GM12891 (cell line): Measurements from ENCODE around the gene SIRT6.

ENCODE experiments used
- PAX5 ChIP-seq: IDR thresholded peaks from 2 replicates; pipeline ENCODE4 v1.6.1; 2011; ENCODE audit warnings: low read length, moderate library complexity, mild to moderate bottlenecking; ENCODE audit not compliant: insufficient read depth, severe bottlenecking
- POLR2A ChIP-seq: IDR thresholded peaks from 2 replicates; pipeline ENCODE4 v1.6.1; 2011; ENCODE audit warnings: low read depth, low read length, control low read depth
- POLR2AphosphoS5 ChIP-seq: IDR thresholded peaks from 2 replicates; pipeline ENCODE4 v1.6.1; 2011; ENCODE audit warnings: low read depth, low read length, control low read depth
- POU2F2 ChIP-seq: IDR thresholded peaks from 2 replicates; pipeline ENCODE4 v1.6.1; 2011; ENCODE audit warnings: low read depth, mild to moderate bottlenecking, control low read depth, low read length, moderate library complexity
- SPI1 ChIP-seq: IDR thresholded peaks from 2 replicates; pipeline ENCODE4 v1.6.1; 2011; ENCODE audit warnings: low read depth, low read length, control low read depth
- TAF1 ChIP-seq: IDR thresholded peaks from 2 replicates; pipeline ENCODE4 v1.6.1; 2011; ENCODE audit warnings: low read depth, low read length, control low read depth

GRCh38 chr19:4228765-4229178 lies 46.4 kb upstream of the SIRT6 start:
- TF ChIP-seq POLR2AphosphoS5 (no peak), POLR2A (no peak), PAX5 (no peak), TAF1 (no peak), SPI1 (no peak), POU2F2 (no peak)
